Measurements from ENCODE around the gene BRINP3. TPM values are rescaled to one million over a fixed set of nuclear protein-coding genes. Genes with fewer than 3 reads are reported as not detected.
A peak's percentile ranks its signal among the peaks of the same experiment; 100 is the strongest.

The BRINP3 gene
- total RNA-seq, 4 donors from 2014 or later = 14.0 to 50.0 (median 42.7) TPM

- Histone ChIP-seq H3K9me3 (no peaks in the 10 kb centered on the region), H3K27me3 (no peaks in the 10 kb centered on the region), H3K4me1 (no peaks in the 10 kb centered on the region), H3K4me3 (peak overlapping the region in 3 of 4 donors; percentile 24 to 63 (median 51)), H3K27ac (peak overlapping the region in 3 of 4 donors; percentile 54 to 84 (median 83)), H3K36me3 (no peaks in the 10 kb centered on the region)
- TF ChIP-seq CTCF (IDR thresholded peaks at IDR 0.05) (peak in 3 of 6 experiments; percentile 41 to 50 (median 46)), POLR2A (IDR thresholded peaks at IDR 0.05) (no peak)
- peak in 2 of 3 donors; percentile 56 to 76 for DNase-seq
Measured at GRCh38 chr1:190478149-190479049, 735 bp upstream of the BRINP3 start.

GRCh38 chr1:190476806-190477205 is 858 bp downstream of the BRINP3 start:
- H3K27me3 ChIP-seq = no peaks in the 10 kb centered on the region
- no peaks in the 10 kb centered on the region for H3K4me1 ChIP-seq
- peak overlapping the region in 3 of 4 donors; percentile 68 to 84 (median 83) for H3K27ac ChIP-seq
- no peaks in the 10 kb centered on the region for H3K36me3 ChIP-seq
- TF ChIP-seq CTCF (IDR thresholded peaks at IDR 0.05) (no peak), POLR2A (IDR thresholded peaks at IDR 0.05) (no peak)
- H3K9me3 ChIP-seq = no peaks in the 10 kb centered on the region
- no peak for DNase-seq
- H3K4me3 ChIP-seq = peak overlapping the region in 2 of 4 donors; percentile 51 to 63

GRCh38 chr1:190476321-190476720 is 1.3 kb downstream of the BRINP3 start:
- H3K27ac ChIP-seq = peak overlapping the region in 3 of 4 donors; percentile 68 to 84 (median 83)
- no peaks in the 10 kb centered on the region for H3K36me3 ChIP-seq
- H3K4me3 ChIP-seq = peak overlapping the region in 3 of 4 donors; percentile 23 to 63 (median 51)

GRCh38 chr1:190475421-190476141 is 2.1 kb downstream of the BRINP3 start:
- H3K27ac ChIP-seq = peak overlapping the region in 3 of 4 donors; percentile 68 to 84 (median 83)

More at GRCh38 chr1:190476321-190476720, 1.3 kb downstream of the BRINP3 start:
- TF ChIP-seq POLR2A (IDR thresholded peaks at IDR 0.05) (no peak), CTCF (IDR thresholded peaks at IDR 0.05) (no peak)
- H3K9me3 ChIP-seq = no peaks in the 10 kb centered on the region
- H3K27me3 ChIP-seq = no peaks in the 10 kb centered on the region
- no peak for DNase-seq
- H3K4me1 ChIP-seq = no peaks in the 10 kb centered on the region

More at GRCh38 chr1:190475421-190476141, 2.1 kb downstream of the BRINP3 start:
- Histone ChIP-seq H3K4me3 (peak overlapping the region in 3 of 4 donors; percentile 23 to 63 (median 51)), H3K27me3 (no peaks in the 10 kb centered on the region), H3K36me3 (no peaks in the 10 kb centered on the region), H3K9me3 (no peaks in the 10 kb centered on the region), H3K4me1 (no peaks in the 10 kb centered on the region)
- no peak for TF ChIP-seq CTCF (IDR thresholded peaks at IDR 0.05)
- no peak for TF ChIP-seq POLR2A (IDR thresholded peaks at IDR 0.05)
- DNase-seq = peak in 2 of 3 donors; percentile 74 to 83

Data from Peyer's patch (tissue), 4 donors.